H54 (cell line): Measurements from ENCODE around the gene PRKCE.
"Not testable (repeated sequence)": the region's sequence is repeated elsewhere in the genome, so short reads cannot be mapped to it uniquely, and the experiment has no call there.

Source experiments
- DNase-seq: peaks from one replicate; pipeline ENCODE4 v3.0.0; 2011; ENCODE audit warnings: low spot score, mixed read lengths; ENCODE audit not compliant: insufficient read length
- FAIRE-seq: peaks from 3 replicates; lab custom pipeline; 2011; peaks lifted over from hg19 to GRCh38; lab: Jason Lieb, UNC
- POLR2A ChIP-seq: IDR thresholded peaks from 2 replicates; pipeline ENCODE4 v1.6.1; 2011; ENCODE audit warnings: low read depth, mild to moderate bottlenecking, low read length

PRKCE gene

DNA sequence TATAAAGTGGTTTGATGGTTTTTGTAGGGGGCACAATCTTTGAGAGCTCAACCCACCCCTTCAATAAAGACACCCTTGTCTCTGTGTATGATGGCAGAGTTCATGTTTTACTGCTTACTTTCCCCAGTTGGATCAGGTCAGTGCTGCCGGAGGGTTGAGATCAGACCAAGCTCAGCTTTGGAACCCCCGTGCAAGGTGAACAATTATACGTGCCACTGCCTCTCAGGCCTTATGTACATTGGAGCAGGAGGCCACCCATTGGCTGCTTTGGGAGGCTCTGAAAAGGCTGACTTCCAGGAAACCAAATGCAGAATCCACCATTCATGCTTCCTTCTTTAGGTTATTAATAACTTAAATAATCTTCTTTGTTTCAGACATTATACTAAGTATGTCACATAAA, 542.4 kb downstream of the PRKCE start:
- DNase-seq (no peak), FAIRE-seq (no peak)
- no peak for TF ChIP-seq POLR2A

DNA sequence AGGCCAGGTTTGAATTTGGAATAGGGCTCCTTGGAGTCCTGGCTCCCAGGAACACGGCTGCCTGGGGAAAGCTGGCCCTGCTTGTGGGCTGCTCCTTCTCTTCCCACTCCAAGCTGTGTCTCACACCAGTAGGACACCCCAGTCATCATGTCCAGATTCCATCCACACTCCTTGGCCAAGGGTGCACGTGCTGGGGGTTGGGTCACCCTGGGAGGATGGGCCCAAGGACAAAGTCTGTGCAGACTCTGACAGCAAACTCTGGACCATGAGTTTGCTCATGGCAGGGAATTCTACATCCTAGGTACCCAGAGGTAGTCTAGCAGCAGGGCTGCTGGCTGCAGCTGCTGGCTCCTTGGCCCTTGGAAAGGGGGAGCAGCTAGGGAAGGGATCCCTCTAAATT, 543.4 kb downstream of the PRKCE start:
- no peak for TF ChIP-seq POLR2A
- DNase-seq (no peak), FAIRE-seq (no peak)

DNA sequence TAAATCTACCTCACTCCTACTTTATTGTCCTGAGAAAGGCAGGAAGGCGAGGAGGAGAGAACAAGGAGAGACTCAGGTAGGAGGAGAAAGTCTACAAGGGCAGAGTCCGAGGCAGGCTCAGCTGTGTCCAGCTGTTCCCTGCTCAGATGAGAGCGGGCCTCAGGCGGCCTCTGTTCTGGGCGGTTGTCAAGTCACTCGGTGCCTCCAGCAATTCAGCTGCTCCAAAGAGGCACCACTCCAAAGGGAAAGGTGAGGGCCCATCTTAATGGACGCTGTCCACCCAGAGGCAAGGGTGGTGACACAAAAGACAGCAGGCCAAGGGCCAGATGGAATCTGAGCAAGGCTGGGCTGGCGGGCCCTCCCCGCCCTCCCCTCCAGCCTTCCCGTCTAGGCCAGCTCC, 544.3 kb downstream of the PRKCE start:
- FAIRE-seq (no peak), DNase-seq (no peak)
- no peak for TF ChIP-seq POLR2A

DNA sequence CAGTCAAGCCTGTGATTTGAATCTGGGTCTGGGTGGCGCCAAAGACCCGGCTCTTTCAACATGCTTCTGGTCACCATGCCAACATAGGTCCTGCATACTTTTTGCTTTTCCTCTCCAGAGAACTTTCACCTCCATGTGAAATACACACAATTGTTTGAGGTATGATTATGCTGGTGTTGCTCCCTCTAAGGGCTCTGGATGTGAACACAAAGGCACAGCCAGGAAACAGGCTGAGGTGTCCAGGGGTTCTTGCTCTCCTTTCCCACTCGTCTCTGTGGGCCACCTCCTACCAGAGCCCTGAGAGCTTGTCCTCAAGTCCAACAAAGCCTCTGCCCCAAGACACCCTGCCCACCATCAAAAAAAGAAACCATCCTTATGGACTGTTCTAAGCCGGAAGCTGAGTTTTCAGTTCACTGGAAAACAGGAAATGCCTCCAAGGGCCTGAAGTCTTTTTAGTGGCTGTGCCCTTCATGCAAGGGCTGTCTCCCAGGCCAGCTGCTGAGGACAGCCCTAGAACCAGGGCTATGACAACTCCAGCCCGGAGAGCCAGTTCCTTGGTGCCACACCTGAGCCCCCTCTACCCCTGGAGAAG, 545.5 kb downstream of the PRKCE start:
- TF ChIP-seq POLR2A = no peak
- DNase-seq (no peak), FAIRE-seq (no peak)

DNA sequence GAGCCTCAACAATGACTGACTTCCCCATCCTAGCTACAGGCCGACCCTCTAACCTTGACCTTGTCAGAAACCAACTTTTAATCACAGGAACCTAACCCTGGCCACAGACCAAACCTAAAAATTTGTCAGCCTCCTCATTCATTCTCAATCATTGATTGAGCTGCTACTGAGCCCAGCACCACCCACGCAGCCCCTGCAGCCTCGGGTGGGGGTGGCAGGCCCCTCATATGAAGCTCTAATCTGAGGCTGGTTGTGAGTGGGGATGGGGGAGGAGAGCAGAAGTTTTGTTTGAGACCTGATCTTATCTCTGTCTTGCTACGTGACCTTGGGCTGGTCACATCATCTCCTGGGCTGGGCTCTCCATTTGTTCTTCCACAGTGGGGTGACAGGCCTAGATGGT, 546.2 kb downstream of the PRKCE start:
- no peak for TF ChIP-seq POLR2A
- FAIRE-seq (no peak), DNase-seq (no peak)

DNA sequence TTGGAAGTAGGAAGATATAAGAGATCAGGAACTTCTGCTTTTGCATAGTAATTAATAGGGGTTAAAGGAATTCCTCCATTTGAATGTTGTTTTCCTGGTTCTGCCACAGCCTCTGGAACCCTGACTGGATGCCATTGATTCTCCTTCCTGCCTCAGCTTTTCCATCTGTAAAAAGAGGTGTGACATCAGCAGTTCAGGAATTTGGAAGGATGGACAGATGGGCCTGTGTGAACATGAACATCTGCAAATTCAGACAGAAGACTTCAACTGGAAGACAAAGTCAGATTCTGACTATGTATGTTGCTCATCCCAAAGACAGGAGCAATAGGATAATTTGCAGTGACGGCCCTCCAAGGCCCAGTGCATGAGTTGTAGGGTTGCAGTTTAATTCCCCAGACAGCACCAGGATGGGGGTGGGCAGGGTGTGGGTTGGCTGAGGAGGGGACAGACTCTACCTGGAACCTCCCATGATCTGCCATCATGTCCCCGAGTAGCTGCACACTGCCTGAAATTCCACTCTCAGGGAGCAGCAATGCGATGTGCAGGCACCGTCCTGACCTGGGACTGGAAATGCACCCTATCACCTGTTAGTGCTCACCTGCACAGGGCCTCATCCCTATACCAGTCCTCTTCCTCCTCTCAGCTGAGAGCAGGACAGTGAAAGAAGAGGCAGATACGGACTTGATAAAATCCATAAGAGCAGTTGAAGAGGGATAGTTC, 546.8 kb downstream of the PRKCE start:
- FAIRE-seq (no peak), DNase-seq (no peak)
- TF ChIP-seq POLR2A = no peak

DNA sequence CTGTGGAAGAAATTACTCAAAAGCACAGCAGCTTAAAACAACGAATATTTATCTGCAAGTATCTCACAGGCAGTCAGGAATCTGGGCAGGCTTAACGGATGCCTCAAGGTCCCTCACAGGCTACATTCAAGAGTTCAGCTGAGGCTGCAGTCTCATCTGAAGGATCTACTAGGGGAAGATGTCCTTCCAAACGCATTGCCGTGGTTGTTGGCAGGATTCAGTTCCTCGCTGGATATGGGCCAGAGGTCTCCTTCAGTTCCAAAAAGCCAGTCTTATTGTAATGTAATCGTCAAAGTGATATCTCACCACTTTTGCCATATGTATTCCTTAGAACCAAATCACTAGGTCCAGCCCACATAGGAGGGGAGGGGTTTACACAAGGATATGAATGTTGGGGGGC, 547.5 kb downstream of the PRKCE start:
- no peak for FAIRE-seq
- TF ChIP-seq POLR2A = no peak
- DNase-seq = no peak

DNA sequence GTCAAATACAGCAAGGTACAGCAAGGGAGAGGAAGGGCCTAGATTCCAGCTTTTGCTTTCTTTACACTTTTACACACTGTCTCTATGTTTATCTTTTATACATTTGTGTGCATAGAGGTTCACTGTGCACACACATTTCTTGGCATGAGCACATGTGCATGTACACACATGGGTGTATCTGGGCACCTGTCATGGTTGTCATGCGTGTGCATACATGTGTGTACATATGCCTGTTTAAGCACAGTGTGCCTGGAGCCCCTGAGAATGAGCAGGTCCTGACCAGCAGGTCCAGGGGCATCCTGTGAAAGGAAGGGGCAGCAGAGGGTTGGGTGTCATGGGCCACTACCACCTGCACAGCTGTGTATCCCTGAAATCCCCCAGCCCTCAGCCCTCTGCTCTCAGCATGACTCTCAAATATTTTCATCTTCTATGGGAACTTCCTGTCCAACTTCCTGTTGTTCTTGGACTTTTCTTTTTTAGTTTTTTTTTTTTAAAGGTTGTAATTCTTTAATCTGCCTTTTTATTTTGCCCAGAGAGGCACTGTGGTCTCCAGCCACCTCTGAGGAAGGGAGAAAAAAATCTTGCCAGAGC, 548.7 kb downstream of the PRKCE start:
- DNase-seq (no peak), FAIRE-seq (no peak)
- no peak for TF ChIP-seq POLR2A

DNA sequence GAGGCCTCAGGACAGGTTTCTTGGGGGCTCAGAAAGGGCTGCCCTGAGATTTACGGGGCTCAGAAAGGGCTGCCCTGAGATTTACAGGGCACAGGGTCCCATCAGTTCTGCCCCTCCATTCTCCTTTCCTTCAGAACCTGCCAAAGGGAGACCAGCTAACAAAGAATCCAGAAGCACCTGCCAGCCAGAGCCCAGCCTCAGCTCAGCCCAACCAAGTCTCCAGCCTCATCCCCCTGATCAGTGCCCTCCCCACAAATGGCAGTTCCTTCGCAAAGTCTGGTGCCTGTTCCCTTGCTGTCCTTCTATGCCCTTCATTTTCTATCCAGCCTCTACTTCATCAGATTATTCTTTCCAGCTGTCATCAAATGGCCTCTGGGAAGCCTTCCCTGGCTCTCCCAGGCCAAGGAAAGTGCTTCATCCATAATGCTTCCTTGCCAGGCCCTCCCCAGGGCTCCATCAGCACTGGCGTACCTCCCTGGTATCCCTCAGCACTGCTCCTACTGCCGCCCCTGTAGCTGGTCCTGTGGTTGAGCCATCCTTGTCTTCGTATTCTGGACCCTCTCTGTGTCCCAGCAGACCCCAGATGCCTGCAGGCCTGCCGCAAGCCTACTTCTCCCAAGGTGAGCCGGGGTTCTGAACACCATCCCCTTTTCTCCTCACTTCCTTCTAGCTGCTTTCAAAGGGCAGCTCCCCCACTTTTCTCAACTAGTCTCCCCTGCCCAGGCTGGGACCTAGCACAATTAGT, 549.6 kb downstream of the PRKCE start:
- no peak for FAIRE-seq
- TF ChIP-seq POLR2A = no peak

DNA sequence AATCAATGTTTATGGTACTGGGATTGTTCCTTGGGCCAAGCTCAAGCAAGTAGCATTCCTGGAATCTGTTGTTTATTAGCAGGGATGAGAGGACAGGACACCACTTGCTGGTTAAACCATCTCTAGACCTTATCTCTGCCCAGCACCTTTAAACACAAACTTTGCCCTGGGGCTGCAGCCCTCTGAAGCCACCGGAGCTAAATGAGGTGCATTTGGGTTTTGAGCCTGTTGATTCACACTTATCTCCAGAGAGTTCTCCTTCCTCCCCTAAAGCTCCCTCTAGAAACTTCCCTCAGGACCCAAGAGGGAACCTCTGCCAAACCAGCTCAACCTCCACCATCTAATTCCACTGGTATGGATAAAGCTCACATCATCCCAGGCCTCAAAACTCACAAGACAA, 551.0 kb downstream of the PRKCE start:
- TF ChIP-seq POLR2A = no peak
- DNase-seq (no peak), FAIRE-seq (no peak)

More for the DNA sequence above, 549.6 kb downstream of the PRKCE start:
- no peak for DNase-seq

DNA sequence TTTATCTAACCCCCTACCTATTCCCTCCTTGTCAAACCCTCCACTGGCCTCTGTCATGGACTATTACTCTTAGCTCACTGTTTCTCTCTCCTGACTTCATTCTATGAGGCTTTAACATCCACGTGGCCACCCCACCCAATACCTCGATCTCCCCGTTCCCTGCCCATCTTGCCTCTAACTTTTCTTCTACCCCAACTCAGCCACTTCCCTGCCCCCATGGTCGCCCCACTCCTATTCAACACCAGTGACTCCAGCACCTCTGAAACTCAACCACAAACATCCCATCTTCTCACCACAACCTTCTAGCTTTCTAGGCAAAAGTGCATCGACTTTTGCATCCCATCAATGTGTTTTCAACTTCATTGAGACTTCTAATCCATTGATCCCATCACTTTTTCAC, 551.5 kb downstream of the PRKCE start:
- no peak for TF ChIP-seq POLR2A
- DNase-seq (no peak), FAIRE-seq (no peak)

DNA sequence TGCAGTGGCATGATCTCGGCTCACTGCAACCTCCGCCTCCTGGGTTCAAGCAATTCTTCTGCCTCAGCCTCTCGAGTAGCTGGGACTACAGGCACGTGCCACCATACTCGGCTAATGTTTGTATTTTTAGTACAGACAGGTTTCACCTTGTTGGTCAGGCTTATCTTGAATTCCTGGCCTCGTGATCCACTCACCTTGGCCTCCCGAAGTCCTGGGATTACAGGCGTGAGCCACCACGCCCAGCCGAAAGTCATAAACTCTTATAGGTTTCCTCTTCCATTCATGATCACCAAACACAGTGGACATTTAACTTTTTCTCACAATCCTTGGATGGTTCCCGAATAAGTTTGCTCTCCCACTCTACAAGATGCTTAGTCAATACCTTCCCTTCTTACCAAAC, 552.2 kb downstream of the PRKCE start:
- not testable (repeated sequence) for FAIRE-seq, DNase-seq

DNA sequence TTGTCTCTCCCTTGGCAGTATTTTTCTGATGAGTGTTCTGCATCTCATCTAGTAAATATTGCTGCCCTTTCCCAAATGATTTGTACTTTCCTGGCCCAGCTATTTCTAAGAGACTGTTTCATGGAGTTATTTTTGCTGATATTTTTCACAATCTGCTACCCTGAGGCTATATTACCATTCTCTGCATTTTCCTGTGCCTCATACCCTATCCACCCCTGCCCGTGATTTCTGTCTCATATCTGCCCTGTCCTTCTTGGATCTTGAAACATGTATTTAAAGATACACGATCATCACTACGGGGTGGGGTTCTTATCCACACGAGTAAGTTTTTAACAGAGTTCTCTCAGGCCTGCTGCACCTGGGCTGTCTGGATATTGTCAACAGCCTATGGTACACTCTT, 556.1 kb downstream of the PRKCE start:
- FAIRE-seq = no peak
- no peak for DNase-seq
- no peak for TF ChIP-seq POLR2A

DNA sequence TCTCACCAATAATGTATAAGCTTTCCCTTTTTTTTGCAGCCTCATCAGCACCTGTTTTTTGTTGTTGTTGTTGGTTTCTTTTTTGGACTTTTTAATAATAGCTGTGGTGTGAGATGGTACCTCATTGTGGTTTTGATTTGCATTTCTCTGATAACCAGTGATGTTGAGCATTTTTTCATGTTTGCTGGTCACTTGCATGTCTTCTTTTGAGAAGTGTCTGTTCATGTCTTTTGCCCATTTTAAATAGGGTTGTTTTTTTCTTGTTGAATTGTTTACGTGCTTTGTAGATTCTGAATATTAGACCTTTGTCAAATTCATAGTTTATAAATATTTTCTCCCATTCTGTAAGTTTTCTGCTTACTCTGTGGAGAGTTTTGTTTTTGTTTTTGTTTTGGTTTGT, 557.3 kb downstream of the PRKCE start:
- FAIRE-seq (no peak), DNase-seq (no peak)
- TF ChIP-seq POLR2A = no peak
